ENCODE results near the gene OR52E1.

GRCh38 chr11:5065027-5065426 lies 4.3 kb upstream of the OR52E1 start:
- TF ChIP-seq CTCF (IDR thresholded peaks at IDR 0.05) (no peak), POLR2A (IDR thresholded peaks at IDR 0.05) (no peak)

Data from tibial nerve (tissue), 3 donors.